Neural crest cell (in vitro differentiated cells): ENCODE results near the gene TSPAN14. TPM values are rescaled to one million over a fixed set of nuclear protein-coding genes. Genes with fewer than 3 reads are reported as not detected.
"Not testable (repeated sequence)": the region's sequence is repeated elsewhere in the genome, so short reads cannot be mapped to it uniquely, and the experiment has no call there.

ENCODE experiments used
- DNase-seq: peaks from one replicate; pipeline ENCODE4 v3.0.0; 2021; ENCODE audit warnings: low read depth, mixed read lengths, low spot score
- H3K27ac Mint-ChIP-seq: one replicate; pipeline ENCODE4 v1.8.0; 2021; ENCODE audit warnings: mild to moderate bottlenecking, mixed read lengths; ENCODE audit not compliant: unreplicated experiment
- H3K27me3 Mint-ChIP-seq: 2 replicates; pipeline ENCODE4 v1.8.0; 2021; ENCODE audit warnings: low read depth, mild to moderate bottlenecking, mixed read lengths
- H3K36me3 Mint-ChIP-seq: 2 replicates; pipeline ENCODE4 v1.8.0; 2021; ENCODE audit warnings: low read depth, mild to moderate bottlenecking, mixed read lengths
- H3K4me1 Mint-ChIP-seq: 2 replicates; pipeline ENCODE4 v1.8.0; 2021; ENCODE audit warnings: mixed read lengths
- H3K4me3 Mint-ChIP-seq: one replicate; pipeline ENCODE4 v1.8.0; 2021; ENCODE audit warnings: mild to moderate bottlenecking, mixed read lengths
- H3K9me3 Mint-ChIP-seq: 2 replicates; pipeline ENCODE4 v1.8.0; 2021; ENCODE audit warnings: mixed read lengths
- total RNA-seq: library from RNA; stranded (reverse); gene quantifications from 2 replicates; pipeline ENCODE4 v1.2.1, GENCODE V29; 2021
- TF ChIP-seq, protein P1 (sequence below): fragments of 200-600 bp; sonication (generic); conservative IDR thresholded peaks from 2 replicates; pipeline ENCODE4 v1.5.0; 2021; ENCODE audit warnings: antibody characterized with exemption, mild to moderate bottlenecking

TSPAN14 gene
- total RNA-seq, 1 donor from 2014 or later, result 140 TPM

DNA sequence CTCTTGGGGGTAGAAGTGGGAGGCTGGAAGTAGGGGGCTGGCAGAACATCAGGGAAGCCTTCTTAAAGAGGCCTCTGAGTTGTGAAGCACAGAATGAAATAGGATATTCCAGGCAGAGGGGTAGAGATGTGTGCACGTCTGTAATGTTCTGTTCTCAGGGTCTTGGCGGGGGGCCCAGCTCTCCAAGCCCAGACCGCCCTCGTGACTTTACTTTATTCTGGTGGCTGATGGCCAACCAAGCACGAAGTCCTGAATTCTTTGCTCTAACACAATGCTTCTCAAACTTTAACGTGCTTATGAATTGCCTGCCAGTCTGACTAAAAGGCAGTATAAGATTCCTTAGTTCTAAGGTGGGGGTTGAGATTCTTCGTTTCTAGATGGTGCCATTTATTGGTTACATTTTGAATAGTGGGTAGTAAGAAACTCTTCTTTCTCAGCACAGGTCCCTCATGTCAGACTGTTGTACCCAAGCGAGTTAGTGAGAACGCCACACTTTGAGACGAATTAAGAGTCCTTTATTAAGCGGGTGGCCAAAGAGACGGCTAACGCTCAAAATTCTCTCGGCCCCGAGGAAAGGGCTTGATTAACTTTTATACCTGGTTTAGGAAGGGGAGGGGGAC lies 37.5 kb upstream of the TSPAN14 start:
- TF ChIP-seq, protein P1, sequence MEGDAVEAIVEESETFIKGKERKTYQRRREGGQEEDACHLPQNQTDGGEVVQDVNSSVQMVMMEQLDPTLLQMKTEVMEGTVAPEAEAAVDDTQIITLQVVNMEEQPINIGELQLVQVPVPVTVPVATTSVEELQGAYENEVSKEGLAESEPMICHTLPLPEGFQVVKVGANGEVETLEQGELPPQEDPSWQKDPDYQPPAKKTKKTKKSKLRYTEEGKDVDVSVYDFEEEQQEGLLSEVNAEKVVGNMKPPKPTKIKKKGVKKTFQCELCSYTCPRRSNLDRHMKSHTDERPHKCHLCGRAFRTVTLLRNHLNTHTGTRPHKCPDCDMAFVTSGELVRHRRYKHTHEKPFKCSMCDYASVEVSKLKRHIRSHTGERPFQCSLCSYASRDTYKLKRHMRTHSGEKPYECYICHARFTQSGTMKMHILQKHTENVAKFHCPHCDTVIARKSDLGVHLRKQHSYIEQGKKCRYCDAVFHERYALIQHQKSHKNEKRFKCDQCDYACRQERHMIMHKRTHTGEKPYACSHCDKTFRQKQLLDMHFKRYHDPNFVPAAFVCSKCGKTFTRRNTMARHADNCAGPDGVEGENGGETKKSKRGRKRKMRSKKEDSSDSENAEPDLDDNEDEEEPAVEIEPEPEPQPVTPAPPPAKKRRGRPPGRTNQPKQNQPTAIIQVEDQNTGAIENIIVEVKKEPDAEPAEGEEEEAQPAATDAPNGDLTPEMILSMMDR, result no peak
- no peaks in the 10 kb centered on the region for H3K9me3 Mint-ChIP-seq
- H3K27ac Mint-ChIP-seq, result no peak overlapping the region
- H3K4me1 Mint-ChIP-seq, result peaks cover 65% of the 10 kb centered on the region
- H3K36me3 Mint-ChIP-seq, result peaks cover 4% of the 10 kb centered on the region
- H3K4me3 Mint-ChIP-seq, result no peak overlapping the region
- no peak for DNase-seq
- no peaks in the 10 kb centered on the region for H3K27me3 Mint-ChIP-seq

DNA sequence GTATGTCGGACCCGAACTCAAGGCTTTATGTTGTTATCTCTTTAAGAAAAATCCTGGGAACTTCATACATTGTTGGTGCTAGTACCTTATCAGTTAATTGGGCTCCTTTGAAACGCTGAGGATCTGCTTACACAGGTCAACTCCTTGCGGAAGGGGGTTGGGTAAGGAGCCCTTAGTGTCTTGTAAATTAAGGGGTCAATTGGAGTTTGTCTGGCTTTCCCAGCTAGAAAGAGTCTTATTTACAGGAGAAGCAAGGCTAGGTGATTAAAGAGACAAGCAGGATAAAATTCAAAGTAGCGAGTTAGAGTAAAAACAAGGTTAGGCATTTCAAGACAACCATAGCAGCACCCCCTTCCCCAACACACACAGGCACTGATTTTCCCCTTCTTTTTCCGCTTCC lies 36.9 kb upstream of the TSPAN14 start:
- H3K4me3 Mint-ChIP-seq, DNase-seq, H3K9me3 Mint-ChIP-seq, H3K36me3 Mint-ChIP-seq, H3K27me3 Mint-ChIP-seq: not testable (repeated sequence)
- Mint-ChIP-seq H3K4me1 (peaks cover 59% of the 10 kb centered on the region), H3K27ac (peak overlapping the region; percentile 69)

DNA sequence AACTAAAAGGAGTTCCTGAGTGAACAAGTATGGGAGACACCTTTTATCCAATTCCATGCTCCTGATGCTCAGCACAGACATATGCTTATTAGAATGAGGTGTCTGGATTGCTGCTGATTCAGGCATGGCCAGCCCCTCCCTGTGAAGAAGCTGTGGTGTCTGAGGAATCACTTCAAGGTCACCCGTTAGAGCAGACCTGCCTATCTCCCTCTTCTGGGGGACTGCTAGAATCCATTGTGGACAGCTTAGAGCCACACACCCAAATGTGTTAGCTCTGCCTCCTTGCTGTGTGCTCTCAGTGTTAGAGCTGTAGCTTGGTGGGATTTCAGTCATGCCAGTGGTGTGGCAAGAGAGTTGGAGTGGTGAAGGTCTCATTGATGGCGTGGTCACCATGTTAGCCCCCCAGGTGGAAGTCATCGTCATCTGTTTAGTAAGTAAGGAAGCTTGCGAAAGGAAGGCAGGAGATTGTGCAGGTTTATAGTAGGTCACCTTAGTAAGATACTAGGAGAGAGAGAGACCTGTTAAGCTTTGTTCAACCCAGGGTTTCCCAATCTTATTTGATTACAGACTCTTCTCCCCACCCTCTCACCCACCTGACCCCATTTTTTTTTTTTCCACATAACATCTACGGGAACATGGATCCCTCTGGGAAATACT lies 32.9 kb upstream of the TSPAN14 start:
- Mint-ChIP-seq H3K27me3 (no peaks in the 10 kb centered on the region), H3K4me3 (no peak overlapping the region), H3K27ac (no peak overlapping the region), H3K4me1 (peaks cover 22% of the 10 kb centered on the region), H3K9me3 (no peaks in the 10 kb centered on the region), H3K36me3 (peaks cover 16% of the 10 kb centered on the region)
- DNase-seq, result no peak
- TF ChIP-seq, protein P1, result no peak

- DNase-seq, result no peak
- Mint-ChIP-seq H3K9me3 (no peaks in the 10 kb centered on the region), H3K36me3 (peaks cover 20% of the 10 kb centered on the region), H3K4me3 (no peak overlapping the region), H3K27me3 (no peaks in the 10 kb centered on the region), H3K27ac (no peak overlapping the region), H3K4me1 (peaks cover 14% of the 10 kb centered on the region)
- TF ChIP-seq, protein P1, result no peak
Measured at GRCh38 chr10:80421707-80422536, 32.2 kb upstream of the TSPAN14 start.

GRCh38 chr10:80425901-80426300 lies 28.2 kb upstream of the TSPAN14 start:
- H3K4me1 Mint-ChIP-seq, result no peaks in the 10 kb centered on the region
- TF ChIP-seq, protein P1, result no peak
- H3K27ac Mint-ChIP-seq, result no peak overlapping the region
- no peaks in the 10 kb centered on the region for H3K27me3 Mint-ChIP-seq
- no peak for DNase-seq
- H3K36me3 Mint-ChIP-seq, result peaks cover 39% of the 10 kb centered on the region
- no peak overlapping the region for H3K4me3 Mint-ChIP-seq
- no peaks in the 10 kb centered on the region for H3K9me3 Mint-ChIP-seq
